ENCODE data around the gene MOB3C. TPM values are rescaled to one million over a fixed set of nuclear protein-coding genes. Genes with fewer than 3 reads are reported as not detected.

MOB3C gene
- total RNA-seq, 1 experiment from 2014 or later, result 4.0 TPM

Other genes starting within 250 kb of the MOB3C start
- gene FAAH, start 222.5 kb downstream of the MOB3C start, total RNA-seq (2014; rRNA removed; shearing (Covaris generic)), result 0.43 TPM in 1 of 2 replicates, not detected in the other
- gene DMBX1, start 127.0 kb downstream of the MOB3C start, total RNA-seq (2014; rRNA removed; shearing (Covaris generic)), result 0.20 and 1.0 TPM in 2 replicates
- not detected in 2 replicates for gene KNCN, start 65.2 kb downstream of the MOB3C start, total RNA-seq (2014; rRNA removed; shearing (Covaris generic))
- 21.4 and 34.5 TPM in 2 replicates for gene MKNK1, start 12.5 kb downstream of the MOB3C start, total RNA-seq (2014; rRNA removed; shearing (Covaris generic))
- gene ATPAF1, start 51.6 kb upstream of the MOB3C start, total RNA-seq (2014; rRNA removed; shearing (Covaris generic)), result 96.9 and 115 TPM in 2 replicates
- gene TEX38, start 55.0 kb upstream of the MOB3C start, total RNA-seq (2014; rRNA removed; shearing (Covaris generic)), result not detected in 2 replicates
- 18.0 and 28.8 TPM in 2 replicates for gene EFCAB14, start 102.3 kb upstream of the MOB3C start, total RNA-seq (2014; rRNA removed; shearing (Covaris generic))
- not detected in 2 replicates for gene CYP4B1, start 182.2 kb upstream of the MOB3C start, total RNA-seq (2014; rRNA removed; shearing (Covaris generic))